WTC11 (cell line): ENCODE data around the gene PNMA8A. TPM values are rescaled to one million over a fixed set of nuclear protein-coding genes. Genes with fewer than 3 reads are reported as not detected.

Source experiments
- CREM ChIP-seq: sonication (generic); formaldehyde crosslinking; IDR thresholded peaks from 2 replicates; pipeline ENCODE4 v1.8.1; 2022; ENCODE audit warnings: mild to moderate bottlenecking, missing genetic modification reagents, moderate library complexity
- HMGA2 ChIP-seq: fragments of 250-450 bp; sonication (Bioruptor Pico); IDR thresholded peaks from 2 replicates; pipeline ENCODE4 v1.4.0; 2021; ENCODE audit warnings: mild to moderate bottlenecking, moderate library complexity
- JUN ChIP-seq: sonication (generic); formaldehyde crosslinking; IDR thresholded peaks from 2 replicates; pipeline ENCODE4 v1.8.0; 2023; ENCODE audit warnings: mild to moderate bottlenecking, missing genetic modification reagents
- NFYB ChIP-seq: sonication (generic); formaldehyde crosslinking; conservative IDR thresholded peaks from 2 replicates; pipeline ENCODE4 v1.8.0; 2022; ENCODE audit warnings: low read depth, missing genetic modification reagents
- NR1H2 ChIP-seq: sonication (generic); formaldehyde crosslinking; IDR thresholded peaks from 2 replicates; pipeline ENCODE4 v1.9.0; 2021; ENCODE audit warnings: mild to moderate bottlenecking, moderate library complexity, missing genetic modification reagents
- PRRX2 ChIP-seq: fragments of 250-450 bp; sonication (Bioruptor Pico); IDR thresholded peaks from 2 replicates; pipeline ENCODE4 v1.8.0; 2021; ENCODE audit warnings: mild to moderate bottlenecking
- ZNF232 ChIP-seq: sonication (generic); formaldehyde crosslinking; IDR thresholded peaks from 2 replicates; pipeline ENCODE4 v1.8.0; 2022; ENCODE audit warnings: mild to moderate bottlenecking, missing genetic modification reagents
- ZNF263 ChIP-seq: sonication (generic); formaldehyde crosslinking; IDR thresholded peaks from 2 replicates; pipeline ENCODE4 v1.8.1; 2022; ENCODE audit warnings: low read depth, mild to moderate bottlenecking, moderate library complexity, missing genetic modification reagents
- ZNF671 ChIP-seq: fragments of 250-450 bp; sonication (Bioruptor Pico); IDR thresholded peaks from 2 replicates; pipeline ENCODE4 v1.8.0; 2021; ENCODE audit warnings: mild to moderate bottlenecking
- total RNA-seq: library from RNA; stranded (reverse); gene quantifications from 3 replicates; pipeline ENCODE4 v1.2.3, GENCODE V29; 2021
- TF ChIP-seq, protein P1 (sequence below): sonication (generic); formaldehyde crosslinking; IDR thresholded peaks from 2 replicates; pipeline ENCODE4 v1.8.1; 2022; ENCODE audit warnings: low read depth, mild to moderate bottlenecking, moderate library complexity, missing genetic modification reagents, borderline replicate concordance
- TF ChIP-seq, protein P2 (sequence below): sonication (generic); formaldehyde crosslinking; IDR thresholded peaks from 2 replicates; pipeline ENCODE4 v1.8.1; 2023; ENCODE audit warnings: mild to moderate bottlenecking, missing genetic modification reagents
- TF ChIP-seq, protein P3 (sequence below): sonication (generic); formaldehyde crosslinking; IDR thresholded peaks from 2 replicates; pipeline ENCODE4 v1.8.1; 2022; ENCODE audit warnings: missing genetic modification reagents, borderline replicate concordance
- TF ChIP-seq, protein P4 (sequence below): fragments of 250-450 bp; sonication (Bioruptor Pico); IDR thresholded peaks from 2 replicates; pipeline ENCODE4 v1.9.0; 2021; ENCODE audit warnings: mild to moderate bottlenecking
- TF ChIP-seq, protein P5 (sequence below): sonication (generic); formaldehyde crosslinking; IDR thresholded peaks from 2 replicates; pipeline ENCODE4 v1.8.0; 2022; ENCODE audit warnings: missing genetic modification reagents
- TF ChIP-seq, protein P6 (sequence below): sonication (generic); formaldehyde crosslinking; IDR thresholded peaks from 2 replicates; pipeline ENCODE4 v1.8.1; 2023; ENCODE audit warnings: mild to moderate bottlenecking, moderate library complexity, missing genetic modification reagents
- TF ChIP-seq, protein P7 (sequence below): fragments of 250-450 bp; sonication (Bioruptor Pico); IDR thresholded peaks from 2 replicates; pipeline ENCODE4 v2.1.2; 2022; ENCODE audit warnings: mild to moderate bottlenecking, moderate library complexity
- TF ChIP-seq, protein P8 (sequence below): fragments of 250-450 bp; sonication (Bioruptor Pico); IDR thresholded peaks from 2 replicates; pipeline ENCODE4 v1.9.0; 2021; ENCODE audit warnings: mild to moderate bottlenecking
- TF ChIP-seq, protein P9 (sequence below): sonication (generic); formaldehyde crosslinking; IDR thresholded peaks from 2 replicates; pipeline ENCODE4 v1.8.1; 2023; ENCODE audit warnings: mild to moderate bottlenecking, missing genetic modification reagents, borderline replicate concordance
- TF ChIP-seq, protein P10 (sequence below): sonication (generic); formaldehyde crosslinking; IDR thresholded peaks from 2 replicates; pipeline ENCODE4 v1.8.0; 2022; ENCODE audit warnings: mild to moderate bottlenecking, missing genetic modification reagents

Gene PNMA8A
- total RNA-seq, 1 experiment from 2014 or later = 25.4 TPM

DNA sequence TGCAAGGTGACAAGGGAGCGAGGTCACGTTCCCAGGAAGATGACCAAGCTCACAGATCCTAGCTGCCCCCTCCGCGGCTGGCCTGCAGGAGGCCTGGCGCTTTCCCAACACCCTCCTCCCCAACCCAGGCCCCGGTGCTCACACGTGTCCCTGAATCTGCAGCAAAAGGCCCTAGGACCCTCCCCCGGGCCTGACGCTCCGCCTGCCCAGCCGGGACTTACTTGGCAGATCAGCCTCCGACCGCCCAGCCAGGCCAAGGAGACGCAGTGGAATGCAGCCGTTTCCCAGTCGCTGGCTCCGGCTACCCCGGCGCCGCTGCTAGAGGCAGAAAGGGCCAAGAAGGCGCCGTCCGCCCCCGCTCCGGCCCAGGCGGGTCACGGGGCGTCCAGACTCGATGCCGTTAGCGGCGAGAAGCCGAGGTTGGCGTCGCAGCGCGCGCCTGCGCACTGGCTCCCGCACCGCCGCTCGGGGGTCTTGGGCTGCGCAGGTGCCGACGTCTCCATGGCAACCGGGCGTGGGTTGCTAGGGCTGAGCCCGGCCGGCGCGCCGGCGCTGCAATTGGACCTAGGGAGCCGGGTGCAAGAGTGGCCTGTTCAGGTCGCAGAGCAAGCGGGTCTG lies at the start of gene PNMA8A (continued):
- TF ChIP-seq, protein P1, sequence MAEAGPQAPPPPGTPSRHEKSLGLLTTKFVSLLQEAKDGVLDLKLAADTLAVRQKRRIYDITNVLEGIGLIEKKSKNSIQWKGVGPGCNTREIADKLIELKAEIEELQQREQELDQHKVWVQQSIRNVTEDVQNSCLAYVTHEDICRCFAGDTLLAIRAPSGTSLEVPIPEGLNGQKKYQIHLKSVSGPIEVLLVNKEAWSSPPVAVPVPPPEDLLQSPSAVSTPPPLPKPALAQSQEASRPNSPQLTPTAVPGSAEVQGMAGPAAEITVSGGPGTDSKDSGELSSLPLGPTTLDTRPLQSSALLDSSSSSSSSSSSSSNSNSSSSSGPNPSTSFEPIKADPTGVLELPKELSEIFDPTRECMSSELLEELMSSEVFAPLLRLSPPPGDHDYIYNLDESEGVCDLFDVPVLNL (CRISPR knock-in tag) = no peak
- TF ChIP-seq PRRX2 = no peak
- TF ChIP-seq, protein P2, sequence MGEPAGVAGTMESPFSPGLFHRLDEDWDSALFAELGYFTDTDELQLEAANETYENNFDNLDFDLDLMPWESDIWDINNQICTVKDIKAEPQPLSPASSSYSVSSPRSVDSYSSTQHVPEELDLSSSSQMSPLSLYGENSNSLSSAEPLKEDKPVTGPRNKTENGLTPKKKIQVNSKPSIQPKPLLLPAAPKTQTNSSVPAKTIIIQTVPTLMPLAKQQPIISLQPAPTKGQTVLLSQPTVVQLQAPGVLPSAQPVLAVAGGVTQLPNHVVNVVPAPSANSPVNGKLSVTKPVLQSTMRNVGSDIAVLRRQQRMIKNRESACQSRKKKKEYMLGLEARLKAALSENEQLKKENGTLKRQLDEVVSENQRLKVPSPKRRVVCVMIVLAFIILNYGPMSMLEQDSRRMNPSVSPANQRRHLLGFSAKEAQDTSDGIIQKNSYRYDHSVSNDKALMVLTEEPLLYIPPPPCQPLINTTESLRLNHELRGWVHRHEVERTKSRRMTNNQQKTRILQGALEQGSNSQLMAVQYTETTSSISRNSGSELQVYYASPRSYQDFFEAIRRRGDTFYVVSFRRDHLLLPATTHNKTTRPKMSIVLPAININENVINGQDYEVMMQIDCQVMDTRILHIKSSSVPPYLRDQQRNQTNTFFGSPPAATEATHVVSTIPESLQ (CRISPR knock-in tag) = no peak
- peak; percentile 93 for TF ChIP-seq ZNF263 (CRISPR knock-in tag)
- TF ChIP-seq NFYB (CRISPR knock-in tag) = no peak
- TF ChIP-seq, protein P3, sequence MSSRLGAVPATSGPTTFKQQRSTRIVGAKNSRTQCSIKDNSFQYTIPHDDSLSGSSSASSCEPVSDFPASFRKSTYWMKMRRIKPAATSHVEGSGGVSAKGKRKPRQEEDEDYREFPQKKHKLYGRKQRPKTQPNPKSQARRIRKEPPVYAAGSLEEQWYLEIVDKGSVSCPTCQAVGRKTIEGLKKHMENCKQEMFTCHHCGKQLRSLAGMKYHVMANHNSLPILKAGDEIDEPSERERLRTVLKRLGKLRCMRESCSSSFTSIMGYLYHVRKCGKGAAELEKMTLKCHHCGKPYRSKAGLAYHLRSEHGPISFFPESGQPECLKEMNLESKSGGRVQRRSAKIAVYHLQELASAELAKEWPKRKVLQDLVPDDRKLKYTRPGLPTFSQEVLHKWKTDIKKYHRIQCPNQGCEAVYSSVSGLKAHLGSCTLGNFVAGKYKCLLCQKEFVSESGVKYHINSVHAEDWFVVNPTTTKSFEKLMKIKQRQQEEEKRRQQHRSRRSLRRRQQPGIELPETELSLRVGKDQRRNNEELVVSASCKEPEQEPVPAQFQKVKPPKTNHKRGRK = no peak
- TF ChIP-seq, protein P4, sequence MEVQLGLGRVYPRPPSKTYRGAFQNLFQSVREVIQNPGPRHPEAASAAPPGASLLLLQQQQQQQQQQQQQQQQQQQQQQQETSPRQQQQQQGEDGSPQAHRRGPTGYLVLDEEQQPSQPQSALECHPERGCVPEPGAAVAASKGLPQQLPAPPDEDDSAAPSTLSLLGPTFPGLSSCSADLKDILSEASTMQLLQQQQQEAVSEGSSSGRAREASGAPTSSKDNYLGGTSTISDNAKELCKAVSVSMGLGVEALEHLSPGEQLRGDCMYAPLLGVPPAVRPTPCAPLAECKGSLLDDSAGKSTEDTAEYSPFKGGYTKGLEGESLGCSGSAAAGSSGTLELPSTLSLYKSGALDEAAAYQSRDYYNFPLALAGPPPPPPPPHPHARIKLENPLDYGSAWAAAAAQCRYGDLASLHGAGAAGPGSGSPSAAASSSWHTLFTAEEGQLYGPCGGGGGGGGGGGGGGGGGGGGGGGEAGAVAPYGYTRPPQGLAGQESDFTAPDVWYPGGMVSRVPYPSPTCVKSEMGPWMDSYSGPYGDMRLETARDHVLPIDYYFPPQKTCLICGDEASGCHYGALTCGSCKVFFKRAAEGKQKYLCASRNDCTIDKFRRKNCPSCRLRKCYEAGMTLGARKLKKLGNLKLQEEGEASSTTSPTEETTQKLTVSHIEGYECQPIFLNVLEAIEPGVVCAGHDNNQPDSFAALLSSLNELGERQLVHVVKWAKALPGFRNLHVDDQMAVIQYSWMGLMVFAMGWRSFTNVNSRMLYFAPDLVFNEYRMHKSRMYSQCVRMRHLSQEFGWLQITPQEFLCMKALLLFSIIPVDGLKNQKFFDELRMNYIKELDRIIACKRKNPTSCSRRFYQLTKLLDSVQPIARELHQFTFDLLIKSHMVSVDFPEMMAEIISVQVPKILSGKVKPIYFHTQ (CRISPR knock-in tag) = no peak
- no peak for TF ChIP-seq JUN (CRISPR knock-in tag)
- TF ChIP-seq, protein P5, sequence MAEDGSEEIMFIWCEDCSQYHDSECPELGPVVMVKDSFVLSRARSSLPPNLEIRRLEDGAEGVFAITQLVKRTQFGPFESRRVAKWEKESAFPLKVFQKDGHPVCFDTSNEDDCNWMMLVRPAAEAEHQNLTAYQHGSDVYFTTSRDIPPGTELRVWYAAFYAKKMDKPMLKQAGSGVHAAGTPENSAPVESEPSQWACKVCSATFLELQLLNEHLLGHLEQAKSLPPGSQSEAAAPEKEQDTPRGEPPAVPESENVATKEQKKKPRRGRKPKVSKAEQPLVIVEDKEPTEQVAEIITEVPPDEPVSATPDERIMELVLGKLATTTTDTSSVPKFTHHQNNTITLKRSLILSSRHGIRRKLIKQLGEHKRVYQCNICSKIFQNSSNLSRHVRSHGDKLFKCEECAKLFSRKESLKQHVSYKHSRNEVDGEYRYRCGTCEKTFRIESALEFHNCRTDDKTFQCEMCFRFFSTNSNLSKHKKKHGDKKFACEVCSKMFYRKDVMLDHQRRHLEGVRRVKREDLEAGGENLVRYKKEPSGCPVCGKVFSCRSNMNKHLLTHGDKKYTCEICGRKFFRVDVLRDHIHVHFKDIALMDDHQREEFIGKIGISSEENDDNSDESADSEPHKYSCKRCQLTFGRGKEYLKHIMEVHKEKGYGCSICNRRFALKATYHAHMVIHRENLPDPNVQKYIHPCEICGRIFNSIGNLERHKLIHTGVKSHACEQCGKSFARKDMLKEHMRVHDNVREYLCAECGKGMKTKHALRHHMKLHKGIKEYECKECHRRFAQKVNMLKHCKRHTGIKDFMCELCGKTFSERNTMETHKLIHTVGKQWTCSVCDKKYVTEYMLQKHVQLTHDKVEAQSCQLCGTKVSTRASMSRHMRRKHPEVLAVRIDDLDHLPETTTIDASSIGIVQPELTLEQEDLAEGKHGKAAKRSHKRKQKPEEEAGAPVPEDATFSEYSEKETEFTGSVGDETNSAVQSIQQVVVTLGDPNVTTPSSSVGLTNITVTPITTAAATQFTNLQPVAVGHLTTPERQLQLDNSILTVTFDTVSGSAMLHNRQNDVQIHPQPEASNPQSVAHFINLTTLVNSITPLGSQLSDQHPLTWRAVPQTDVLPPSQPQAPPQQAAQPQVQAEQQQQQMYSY (CRISPR knock-in tag) = no peak
- TF ChIP-seq ZNF671 = no peak
- TF ChIP-seq CREM (CRISPR knock-in tag) = no peak
- TF ChIP-seq, protein P6, sequence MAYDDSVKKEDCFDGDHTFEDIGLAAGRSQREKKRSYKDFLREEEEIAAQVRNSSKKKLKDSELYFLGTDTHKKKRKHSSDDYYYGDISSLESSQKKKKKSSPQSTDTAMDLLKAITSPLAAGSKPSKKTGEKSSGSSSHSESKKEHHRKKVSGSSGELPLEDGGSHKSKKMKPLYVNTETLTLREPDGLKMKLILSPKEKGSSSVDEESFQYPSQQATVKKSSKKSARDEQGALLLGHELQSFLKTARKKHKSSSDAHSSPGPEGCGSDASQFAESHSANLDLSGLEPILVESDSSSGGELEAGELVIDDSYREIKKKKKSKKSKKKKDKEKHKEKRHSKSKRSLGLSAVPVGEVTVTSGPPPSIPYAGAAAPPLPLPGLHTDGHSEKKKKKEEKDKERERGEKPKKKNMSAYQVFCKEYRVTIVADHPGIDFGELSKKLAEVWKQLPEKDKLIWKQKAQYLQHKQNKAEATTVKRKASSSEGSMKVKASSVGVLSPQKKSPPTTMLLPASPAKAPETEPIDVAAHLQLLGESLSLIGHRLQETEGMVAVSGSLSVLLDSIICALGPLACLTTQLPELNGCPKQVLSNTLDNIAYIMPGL (CRISPR knock-in tag) = 0 out of 2 replicates have a peak, but pooled peaks have one; percentile 25
- 0 out of 2 replicates have a peak, but pooled peaks have one; percentile 41 for TF ChIP-seq ZNF232
- TF ChIP-seq, protein P7, sequence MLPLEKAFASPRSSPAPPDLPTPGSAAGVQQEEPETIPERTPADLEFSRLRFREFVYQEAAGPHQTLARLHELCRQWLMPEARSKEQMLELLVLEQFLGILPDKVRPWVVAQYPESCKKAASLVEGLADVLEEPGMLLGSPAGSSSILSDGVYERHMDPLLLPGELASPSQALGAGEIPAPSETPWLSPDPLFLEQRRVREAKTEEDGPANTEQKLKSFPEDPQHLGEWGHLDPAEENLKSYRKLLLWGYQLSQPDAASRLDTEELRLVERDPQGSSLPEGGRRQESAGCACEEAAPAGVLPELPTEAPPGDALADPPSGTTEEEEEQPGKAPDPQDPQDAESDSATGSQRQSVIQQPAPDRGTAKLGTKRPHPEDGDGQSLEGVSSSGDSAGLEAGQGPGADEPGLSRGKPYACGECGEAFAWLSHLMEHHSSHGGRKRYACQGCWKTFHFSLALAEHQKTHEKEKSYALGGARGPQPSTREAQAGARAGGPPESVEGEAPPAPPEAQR = no peak
- TF ChIP-seq, protein P8, sequence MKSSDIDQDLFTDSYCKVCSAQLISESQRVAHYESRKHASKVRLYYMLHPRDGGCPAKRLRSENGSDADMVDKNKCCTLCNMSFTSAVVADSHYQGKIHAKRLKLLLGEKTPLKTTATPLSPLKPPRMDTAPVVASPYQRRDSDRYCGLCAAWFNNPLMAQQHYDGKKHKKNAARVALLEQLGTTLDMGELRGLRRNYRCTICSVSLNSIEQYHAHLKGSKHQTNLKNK (CRISPR knock-in tag) = no peak
- TF ChIP-seq NR1H2 (CRISPR knock-in tag) = no peak
- TF ChIP-seq, protein P9, sequence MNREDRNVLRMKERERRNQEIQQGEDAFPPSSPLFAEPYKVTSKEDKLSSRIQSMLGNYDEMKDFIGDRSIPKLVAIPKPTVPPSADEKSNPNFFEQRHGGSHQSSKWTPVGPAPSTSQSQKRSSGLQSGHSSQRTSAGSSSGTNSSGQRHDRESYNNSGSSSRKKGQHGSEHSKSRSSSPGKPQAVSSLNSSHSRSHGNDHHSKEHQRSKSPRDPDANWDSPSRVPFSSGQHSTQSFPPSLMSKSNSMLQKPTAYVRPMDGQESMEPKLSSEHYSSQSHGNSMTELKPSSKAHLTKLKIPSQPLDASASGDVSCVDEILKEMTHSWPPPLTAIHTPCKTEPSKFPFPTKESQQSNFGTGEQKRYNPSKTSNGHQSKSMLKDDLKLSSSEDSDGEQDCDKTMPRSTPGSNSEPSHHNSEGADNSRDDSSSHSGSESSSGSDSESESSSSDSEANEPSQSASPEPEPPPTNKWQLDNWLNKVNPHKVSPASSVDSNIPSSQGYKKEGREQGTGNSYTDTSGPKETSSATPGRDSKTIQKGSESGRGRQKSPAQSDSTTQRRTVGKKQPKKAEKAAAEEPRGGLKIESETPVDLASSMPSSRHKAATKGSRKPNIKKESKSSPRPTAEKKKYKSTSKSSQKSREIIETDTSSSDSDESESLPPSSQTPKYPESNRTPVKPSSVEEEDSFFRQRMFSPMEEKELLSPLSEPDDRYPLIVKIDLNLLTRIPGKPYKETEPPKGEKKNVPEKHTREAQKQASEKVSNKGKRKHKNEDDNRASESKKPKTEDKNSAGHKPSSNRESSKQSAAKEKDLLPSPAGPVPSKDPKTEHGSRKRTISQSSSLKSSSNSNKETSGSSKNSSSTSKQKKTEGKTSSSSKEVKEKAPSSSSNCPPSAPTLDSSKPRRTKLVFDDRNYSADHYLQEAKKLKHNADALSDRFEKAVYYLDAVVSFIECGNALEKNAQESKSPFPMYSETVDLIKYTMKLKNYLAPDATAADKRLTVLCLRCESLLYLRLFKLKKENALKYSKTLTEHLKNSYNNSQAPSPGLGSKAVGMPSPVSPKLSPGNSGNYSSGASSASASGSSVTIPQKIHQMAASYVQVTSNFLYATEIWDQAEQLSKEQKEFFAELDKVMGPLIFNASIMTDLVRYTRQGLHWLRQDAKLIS = no peak
- no peak for TF ChIP-seq HMGA2 (CRISPR knock-in tag)
- TF ChIP-seq, protein P10, sequence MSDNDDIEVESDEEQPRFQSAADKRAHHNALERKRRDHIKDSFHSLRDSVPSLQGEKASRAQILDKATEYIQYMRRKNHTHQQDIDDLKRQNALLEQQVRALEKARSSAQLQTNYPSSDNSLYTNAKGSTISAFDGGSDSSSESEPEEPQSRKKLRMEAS (CRISPR knock-in tag) = peak; percentile 65
